Panc1 (cell line): ENCODE data around the gene CALHM6. TPM values are rescaled to one million over a fixed set of nuclear protein-coding genes. Genes with fewer than 3 reads are reported as not detected.
A peak's percentile ranks its signal among the peaks of the same experiment; 100 is the strongest.

ENCODE experiments used
- ATAC-seq: fragments of 200-7000 bp; cut with Tn5 transposase; 2 replicates; pipeline ENCODE4 v1.9.1; 2020; ENCODE audit warnings: mild to moderate bottlenecking, moderate library complexity
- Bru-seq: library from RNA; stranded (reverse); fragments of 400-500 nt; gene quantifications from one replicate; lab custom pipeline; 2021; lab: Mats Ljungman, UMichigan
- BruChase-seq, 2 experiments: library from RNA; stranded (reverse); fragments of 400-500 nt; gene quantifications; one replicate each; lab custom pipeline; 2021; lab: Mats Ljungman, UMichigan
- BruUV-seq: library from RNA; stranded (reverse); fragments of 400-500 nt; replicated peaks from 2 replicates; lab custom pipeline; 2021; lab: Mats Ljungman, UMichigan
- CTCF ChIA-PET: fragments of 300-600 bp; sonication (Branson Sonifier 250); formaldehyde crosslinking; loops from one replicate; lab custom pipeline; 2022; ENCODE audit warnings: antibody characterized with exemption; lab: Charles Lee
- POLR2A ChIA-PET: fragments of 300-600 bp; sonication (Branson Sonifier 250); formaldehyde crosslinking; loops from one replicate; lab custom pipeline; 2022; ENCODE audit warnings: antibody characterized with exemption; lab: Charles Lee
- DNase-seq: peaks from one replicate; pipeline ENCODE4 v3.0.0-alpha.2; 2010; ENCODE audit warnings: low read depth, low spot score
- H3K27ac ChIP-seq: 2 replicates; pipeline ENCODE4 v1.5.1; 2011; ENCODE audit warnings: mild to moderate bottlenecking, low read length, inconsistent platforms
- H3K27me3 ChIP-seq: fragments of 200-500 bp; sonication (Bioruptor generic); 2 replicates; pipeline ENCODE4 v1.6.0; 2014; ENCODE audit warnings: low read length, inconsistent platforms; ENCODE audit not compliant: control insufficient read depth, insufficient read depth
- H3K36me3 ChIP-seq: fragments of 200-500 bp; sonication (Bioruptor generic); 2 replicates; pipeline ENCODE4 v1.5.1; 2014; ENCODE audit warnings: inconsistent platforms, mild to moderate bottlenecking, low read length, moderate library complexity; ENCODE audit not compliant: control insufficient read depth, insufficient read depth
- H3K4me1 ChIP-seq: 2 replicates; pipeline ENCODE4 v1.5.1; 2011; ENCODE audit warnings: inconsistent platforms, mild to moderate bottlenecking, low read length, moderate library complexity; ENCODE audit not compliant: control insufficient read depth, insufficient read depth
- H3K4me3 ChIP-seq, 2 experiments: 2 replicates each; pipeline ENCODE4 v1.5.1; 2011 to 2012; ENCODE audit warnings: low read depth in 2 of 2, low read length in 2 of 2, mild to moderate bottlenecking in 2 of 2, inconsistent platforms in 1 of 2, moderate library complexity in 1 of 2
- H3K9me3 ChIP-seq: fragments of 200-500 bp; sonication (Bioruptor generic); 2 replicates; pipeline ENCODE4 v1.5.1; 2014; ENCODE audit warnings: low read depth, mild to moderate bottlenecking, inconsistent platforms, low read length, moderate library complexity; ENCODE audit not compliant: control insufficient read depth, insufficient read depth
- POLR2AphosphoS5 ChIP-seq: IDR thresholded peaks from 2 replicates; pipeline ENCODE4 v1.6.1; 2012; ENCODE audit warnings: mild to moderate bottlenecking, low read depth, low read length, moderate library complexity
- REST ChIP-seq, 2 experiments: IDR thresholded peaks; 2 replicates each; pipeline ENCODE4 v1.6.1; 2011 to 2012; ENCODE audit warnings: low read depth in 2 of 2, control low read depth in 1 of 2, low read length in 1 of 2, mild to moderate bottlenecking in 1 of 2, moderate library complexity in 1 of 2; ENCODE audit not compliant: insufficient read depth in 1 of 2
- SIN3A ChIP-seq: IDR thresholded peaks from 2 replicates; pipeline ENCODE4 v1.6.1; 2012; ENCODE audit warnings: low read depth, mild to moderate bottlenecking, low read length, moderate library complexity, borderline replicate concordance; ENCODE audit not compliant: insufficient read depth
- TCF7L2 ChIP-seq: IDR thresholded peaks from 2 replicates; pipeline ENCODE4 v1.6.1; 2011; ENCODE audit warnings: mild to moderate bottlenecking, low read depth, low read length, inconsistent platforms
- in situ Hi-C: cut with HindIII; loops from 2 replicates; pipeline ENCODE4 v1.10.0; 2016; ENCODE audit warnings: low sequenced_read_pairs, low pct_unique_long_range_greater_than_20kb
- intact Hi-C: fragments of 100-400 bp; cut with micrococcal nuclease; formaldehyde crosslinking; loops from one replicate; pipeline ENCODE4 v1.10.0; 2022; ENCODE audit not compliant: unreplicated experiment
- long read RNA-seq: library from polyadenylated mRNA; unstranded; transcript quantifications from one replicate; pipeline ENCODE4 v2.0.0, GENCODE V29; 2021; ENCODE audit not compliant: unreplicated experiment
- polyA plus RNA-seq: library from polyadenylated mRNA; unstranded; fragments of >200 nt; gene quantifications from one replicate; pipeline ENCODE4 v1.2.1, GENCODE V29; 2012; ENCODE audit warnings: missing spikeins; ENCODE audit not compliant: insufficient read length
- total RNA-seq: library from RNA; stranded (reverse); gene quantifications from one replicate; pipeline ENCODE4 v1.2.1, GENCODE V29; 2021; ENCODE audit not compliant: unreplicated experiment
- TF ChIP-seq, protein P1 (sequence below): fragments of 450-650 bp; IDR thresholded peaks from 2 replicates; pipeline ENCODE4 v1.5.1; 2017; ENCODE audit warnings: mild to moderate bottlenecking

Gene CALHM6
- not detected for total RNA-seq
- not detected for polyA plus RNA-seq
- Bru-seq, nascent RNA = not detected
- BruChase-seq, experiment 1, labeled RNA remaining after a 2-hour chase = not detected
- percentile 24 among the genes with signal in this experiment for BruChase-seq, experiment 2, labeled RNA remaining after a 6-hour chase
- long read RNA-seq = 0 reads

DNA sequence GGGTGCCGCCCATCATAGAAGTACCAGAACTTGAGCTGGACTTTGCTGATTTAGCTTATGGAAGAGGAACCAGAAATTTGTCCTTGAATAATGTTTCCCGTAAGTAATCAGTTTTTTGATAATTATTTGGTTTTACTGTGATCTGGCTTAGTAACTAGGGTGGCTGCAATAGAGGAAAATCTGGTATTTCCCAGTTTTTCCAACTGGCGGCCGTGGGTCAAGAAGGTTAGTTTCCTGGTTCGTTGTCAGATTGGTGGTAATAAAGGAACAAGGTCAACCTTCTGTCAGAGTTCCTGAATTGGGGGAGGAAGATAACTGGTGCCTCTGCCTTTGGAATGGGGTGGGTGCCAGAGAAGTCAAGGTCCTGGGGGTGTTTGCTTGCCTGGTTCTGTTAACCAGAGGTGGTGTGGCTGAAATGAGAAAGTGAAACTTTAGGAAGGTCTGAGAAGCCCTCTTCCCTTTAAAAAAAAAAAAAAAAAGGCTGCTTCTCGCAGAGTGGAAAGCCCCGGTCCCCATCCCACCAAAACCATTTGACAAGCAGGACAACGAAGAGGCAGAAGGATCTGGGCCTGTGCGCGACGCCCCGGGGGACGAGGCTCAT is at the start of gene CALHM6:
Gene CALHM6 (plus strand): TSS at position 45 of the 601 bp plus-strand sequence. CDS start 555 bp downstream, at position 600.
- no peak for DNase-seq
- Histone ChIP-seq H3K4me1 (0 out of 2 replicates have a peak, but pooled peaks cover 4% of the 10 kb centered on the region), H3K36me3 (no peaks in the 10 kb centered on the region), H3K27ac (no peak within 1 kb of the TSS), H3K27me3 (peaks cover 53% of the 10 kb centered on the region), H3K4me3 (peak within 1 kb of the TSS; percentile 36 to 52), H3K9me3 (no peaks in the 10 kb centered on the region)
- TF ChIP-seq POLR2AphosphoS5 (no peak), TCF7L2 (no peak), REST (IDR thresholded peaks at IDR 0.05; ENCODE audit: insufficient read depth in 1 of 2, low read depth in 2 of 2, low read length in 1 of 2) (no peak), SIN3A (no peak)
- TF ChIP-seq, protein P1, sequence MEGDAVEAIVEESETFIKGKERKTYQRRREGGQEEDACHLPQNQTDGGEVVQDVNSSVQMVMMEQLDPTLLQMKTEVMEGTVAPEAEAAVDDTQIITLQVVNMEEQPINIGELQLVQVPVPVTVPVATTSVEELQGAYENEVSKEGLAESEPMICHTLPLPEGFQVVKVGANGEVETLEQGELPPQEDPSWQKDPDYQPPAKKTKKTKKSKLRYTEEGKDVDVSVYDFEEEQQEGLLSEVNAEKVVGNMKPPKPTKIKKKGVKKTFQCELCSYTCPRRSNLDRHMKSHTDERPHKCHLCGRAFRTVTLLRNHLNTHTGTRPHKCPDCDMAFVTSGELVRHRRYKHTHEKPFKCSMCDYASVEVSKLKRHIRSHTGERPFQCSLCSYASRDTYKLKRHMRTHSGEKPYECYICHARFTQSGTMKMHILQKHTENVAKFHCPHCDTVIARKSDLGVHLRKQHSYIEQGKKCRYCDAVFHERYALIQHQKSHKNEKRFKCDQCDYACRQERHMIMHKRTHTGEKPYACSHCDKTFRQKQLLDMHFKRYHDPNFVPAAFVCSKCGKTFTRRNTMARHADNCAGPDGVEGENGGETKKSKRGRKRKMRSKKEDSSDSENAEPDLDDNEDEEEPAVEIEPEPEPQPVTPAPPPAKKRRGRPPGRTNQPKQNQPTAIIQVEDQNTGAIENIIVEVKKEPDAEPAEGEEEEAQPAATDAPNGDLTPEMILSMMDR = no peak
- in situ Hi-C loops = no loop called here
- BruUV-seq = no TSS peak
- intact Hi-C loops = loop anchor here (5.0 kb wide), 1 partner anchor 174 kb away; no protein-coding TSS in a partner anchor
- no peak for ATAC-seq
- ChIA-PET POLR2A (no interaction called here), CTCF (no interaction called here)

GRCh38 chr6:116412270-116412669 is 48.9 kb upstream of the CALHM6 start:
- no peak for ATAC-seq

More at GRCh38 chr6:116412270-116412669, 48.9 kb upstream of the CALHM6 start:
- Histone ChIP-seq H3K36me3 (no peaks in the 10 kb centered on the region), H3K27ac (no peak overlapping the region), H3K9me3 (no peaks in the 10 kb centered on the region), H3K4me1 (no peaks in the 10 kb centered on the region), H3K27me3 (no peaks in the 10 kb centered on the region), H3K4me3 (no peak overlapping the region)
- ChIA-PET CTCF (no interaction called here), POLR2A (no interaction called here)
- DNase-seq = no peak
- no TSS peak for BruUV-seq
- no peak for TF ChIP-seq POLR2AphosphoS5
- TF ChIP-seq, protein P1 = no peak
- no peak for TF ChIP-seq TCF7L2
- TF ChIP-seq REST (IDR thresholded peaks at IDR 0.05; ENCODE audit: insufficient read depth in 1 of 2, low read depth in 2 of 2, low read length in 1 of 2) = no peak
- TF ChIP-seq SIN3A = no peak
- intact Hi-C loops (no loop called here), in situ Hi-C loops (no loop called here)
